ENCODE data around the gene SH2D4B.
"Not testable (repeated sequence)": the region's sequence is repeated elsewhere in the genome, so short reads cannot be mapped to it uniquely, and the experiment has no call there.

Gene SH2D4B

DNA sequence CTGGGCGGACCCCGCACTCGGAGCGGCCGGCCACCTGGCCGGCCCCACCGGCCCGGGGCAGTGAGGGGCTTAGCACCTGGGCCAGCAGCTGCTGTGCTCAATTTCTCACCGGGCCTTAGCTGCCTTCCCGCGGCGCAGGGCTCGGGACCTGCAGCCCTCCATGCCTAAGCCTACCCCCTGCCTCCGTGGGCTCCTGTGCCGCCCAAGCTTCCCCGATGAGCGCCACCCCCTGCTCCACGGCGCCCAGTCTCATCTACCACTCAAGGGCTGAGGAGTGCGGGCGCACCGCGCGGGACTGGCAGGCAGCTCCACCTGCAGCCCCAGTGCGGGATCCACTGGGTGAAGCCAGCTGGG, 5.6 kb downstream of the SH2D4B start:
- DNase-seq (ENCODE audit: low spot score), result not testable (repeated sequence)

DNA sequence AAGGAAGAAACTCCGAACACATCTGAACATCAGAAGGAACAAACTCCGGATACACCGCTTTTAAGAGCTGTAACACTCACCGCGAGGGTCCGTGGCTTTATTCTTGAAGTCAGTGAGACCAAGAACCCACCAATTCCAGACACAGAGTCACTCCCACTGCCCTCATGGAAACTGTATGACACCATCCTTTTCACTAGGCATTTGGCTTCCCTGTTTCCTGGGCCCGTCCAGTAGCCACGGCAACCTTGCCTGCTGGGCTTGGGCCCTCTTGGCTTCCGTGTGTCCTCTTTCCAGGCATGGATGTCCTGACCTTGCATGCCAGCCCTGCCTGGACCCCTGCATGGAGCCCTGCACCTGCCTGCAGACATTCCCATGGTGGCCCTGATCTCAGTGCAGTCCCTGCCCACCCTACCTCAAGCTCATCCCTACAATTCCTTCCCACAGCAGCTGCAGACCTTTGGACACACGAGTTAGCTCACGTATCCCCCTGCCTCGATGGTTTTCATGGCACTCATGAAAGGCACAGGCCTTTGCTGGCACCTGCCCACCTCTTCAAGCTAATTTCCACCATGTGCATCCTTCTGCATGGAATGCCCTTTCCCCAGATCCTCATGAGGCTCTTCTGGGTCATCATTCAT, 6.7 kb downstream of the SH2D4B start:
- no peak for DNase-seq (ENCODE audit: low spot score)

DNA sequence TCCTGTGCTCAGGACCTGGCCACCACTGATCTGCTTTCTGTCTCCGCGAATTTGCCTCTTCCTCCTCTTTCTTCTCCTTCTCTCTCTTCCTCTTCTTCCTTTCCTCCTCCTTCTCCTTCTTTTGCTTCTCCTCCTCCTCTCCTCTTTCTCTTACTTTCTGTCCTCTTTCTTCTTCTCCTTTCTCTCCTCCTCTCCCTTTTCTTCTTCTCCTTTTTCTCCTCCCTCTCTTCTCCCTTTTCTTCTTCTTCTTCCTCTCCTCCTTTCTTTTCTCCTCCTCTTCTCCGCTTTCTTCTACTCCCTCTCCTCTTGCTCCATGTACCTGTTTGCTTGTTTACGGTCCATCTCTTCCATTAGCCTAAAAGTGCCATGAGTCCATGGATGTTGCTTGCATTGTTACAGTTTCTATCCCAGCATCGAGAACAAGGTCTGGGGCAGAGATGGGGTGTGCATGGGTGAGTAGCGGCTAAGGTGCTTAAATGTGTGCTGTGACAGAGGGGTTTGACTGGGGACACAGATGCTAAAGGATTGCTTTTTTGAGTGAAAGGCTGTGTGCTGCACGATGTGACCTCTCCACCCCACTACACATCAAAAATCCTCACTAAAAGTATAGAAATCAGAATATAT, 7.7 kb downstream of the SH2D4B start:
- DNase-seq (ENCODE audit: low spot score), result no peak

DNA sequence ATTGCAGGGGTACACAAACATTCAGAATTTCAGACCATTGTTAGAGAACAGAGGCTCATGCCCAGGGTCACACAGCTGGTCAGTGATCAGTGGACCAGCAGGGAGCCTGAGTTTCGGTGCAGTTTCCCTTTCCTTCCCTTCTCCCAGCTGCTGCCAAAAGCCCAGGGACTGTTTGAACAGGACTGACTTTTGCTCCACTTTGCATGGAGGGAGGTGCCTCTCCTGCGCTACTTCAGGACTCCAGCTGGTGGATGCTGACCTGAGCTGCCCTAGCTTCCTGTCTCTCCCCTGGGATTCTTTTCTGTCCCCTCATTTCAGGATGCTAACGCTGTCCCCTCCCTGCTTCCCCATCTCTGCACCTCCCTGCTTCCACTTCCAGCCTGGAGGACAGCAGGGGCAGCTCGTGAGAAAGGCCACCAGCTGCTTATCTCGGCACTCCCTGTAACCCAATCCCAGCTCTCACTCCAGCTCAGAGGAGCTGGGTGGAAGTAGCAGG, 14.5 kb downstream of the SH2D4B start:
- no peak for DNase-seq (ENCODE audit: low spot score)

DNA sequence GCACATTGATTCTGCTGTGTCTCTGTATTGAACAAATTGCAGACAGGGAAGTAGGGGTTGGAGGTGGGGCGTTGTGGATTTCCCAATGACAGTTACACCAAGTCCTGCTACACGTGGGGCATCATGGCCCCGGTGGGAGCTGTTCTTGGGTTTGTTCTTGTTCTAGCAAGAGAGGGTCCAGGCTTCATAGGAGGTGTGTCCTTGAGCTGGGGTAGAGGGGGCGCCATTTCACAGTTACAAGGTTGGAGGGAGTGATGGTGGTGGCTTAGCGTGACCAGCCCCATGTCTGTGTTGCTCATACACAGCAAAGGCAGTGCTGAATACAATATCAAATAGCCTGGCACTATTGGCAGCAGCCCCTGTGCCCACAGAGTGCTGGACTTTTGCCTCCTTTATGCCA, 15.7 kb downstream of the SH2D4B start:
- DNase-seq (ENCODE audit: low spot score), result no peak

DNA sequence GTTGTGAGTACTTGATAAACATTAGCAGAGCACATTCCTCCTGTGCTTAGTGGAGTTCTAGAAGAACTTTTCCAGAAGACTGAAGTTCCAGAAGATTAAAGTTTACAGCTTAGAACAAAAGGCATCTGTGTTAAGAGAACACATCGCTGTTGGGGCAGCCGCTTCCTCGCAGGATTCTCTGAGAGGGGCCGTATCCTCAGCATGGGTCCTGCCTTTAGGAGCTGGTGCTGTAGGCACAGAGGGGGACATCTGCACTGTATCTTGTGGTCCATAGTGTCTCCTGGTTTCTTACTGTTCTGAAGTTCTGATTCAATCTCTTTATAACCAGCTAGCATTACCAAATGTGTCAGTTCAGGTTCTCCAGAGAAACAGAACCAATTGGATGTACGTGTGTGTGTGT, 16.3 kb downstream of the SH2D4B start:
- no peak for DNase-seq (ENCODE audit: low spot score)

DNA sequence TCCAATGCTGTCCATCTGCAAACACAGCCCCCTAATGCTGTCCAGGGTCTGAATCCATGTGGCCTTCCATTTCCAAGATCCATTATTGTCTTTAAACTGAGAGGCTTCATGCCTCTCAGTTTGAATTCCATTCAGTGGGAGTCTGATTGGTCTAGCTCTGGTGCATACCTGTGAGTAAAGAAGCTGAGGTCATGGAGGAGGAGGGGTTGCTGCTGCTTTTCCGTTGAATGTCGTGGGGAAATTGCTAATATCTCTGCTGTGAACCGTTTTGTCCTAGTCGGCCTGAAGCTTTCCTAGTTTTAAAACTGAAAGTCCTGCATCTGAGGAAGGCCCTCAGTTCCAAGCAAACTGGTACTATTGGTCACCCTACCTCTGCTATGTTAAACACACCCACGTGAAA, 17.7 kb downstream of the SH2D4B start:
- no peak for DNase-seq (ENCODE audit: low spot score)

DNA sequence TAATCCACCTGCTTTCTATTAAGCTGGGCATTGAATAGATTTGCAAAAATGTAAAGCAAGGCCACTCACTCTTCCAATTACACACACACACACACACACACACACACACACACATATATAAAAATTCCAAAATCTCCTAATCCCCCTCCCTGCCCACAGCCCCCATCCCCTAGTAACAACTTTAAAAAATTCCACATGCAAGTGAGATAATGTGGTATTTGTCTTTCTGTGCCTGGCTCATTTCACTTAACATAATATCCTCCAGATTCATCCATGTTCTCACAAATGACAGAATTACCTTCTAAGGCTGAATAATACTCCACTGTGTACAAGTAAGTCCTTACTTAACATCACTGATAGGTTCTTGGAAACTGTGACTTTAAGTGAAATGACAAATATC, 24.2 kb downstream of the SH2D4B start:
- no peak for DNase-seq (ENCODE audit: low spot score)

DNA sequence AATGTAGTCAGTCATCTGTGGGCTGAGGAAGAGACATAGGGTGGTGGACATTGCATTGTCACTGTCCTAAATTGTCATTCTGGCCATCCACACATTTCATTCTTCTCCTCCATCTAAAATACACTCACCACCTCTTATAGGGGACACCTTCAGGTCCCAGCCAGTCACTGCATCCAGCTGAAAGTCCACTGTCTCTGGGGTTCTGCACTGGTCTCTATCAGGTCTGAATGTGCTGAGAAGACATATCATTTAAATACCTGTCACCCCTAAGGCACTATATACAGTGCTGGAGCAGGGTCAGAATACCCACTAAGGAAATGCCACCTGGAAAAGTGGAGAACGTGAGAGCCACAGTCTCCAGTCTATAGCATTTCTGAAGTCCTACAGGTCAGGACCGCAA, 29.6 kb downstream of the SH2D4B start:
- DNase-seq (ENCODE audit: low spot score), result no peak

DNA sequence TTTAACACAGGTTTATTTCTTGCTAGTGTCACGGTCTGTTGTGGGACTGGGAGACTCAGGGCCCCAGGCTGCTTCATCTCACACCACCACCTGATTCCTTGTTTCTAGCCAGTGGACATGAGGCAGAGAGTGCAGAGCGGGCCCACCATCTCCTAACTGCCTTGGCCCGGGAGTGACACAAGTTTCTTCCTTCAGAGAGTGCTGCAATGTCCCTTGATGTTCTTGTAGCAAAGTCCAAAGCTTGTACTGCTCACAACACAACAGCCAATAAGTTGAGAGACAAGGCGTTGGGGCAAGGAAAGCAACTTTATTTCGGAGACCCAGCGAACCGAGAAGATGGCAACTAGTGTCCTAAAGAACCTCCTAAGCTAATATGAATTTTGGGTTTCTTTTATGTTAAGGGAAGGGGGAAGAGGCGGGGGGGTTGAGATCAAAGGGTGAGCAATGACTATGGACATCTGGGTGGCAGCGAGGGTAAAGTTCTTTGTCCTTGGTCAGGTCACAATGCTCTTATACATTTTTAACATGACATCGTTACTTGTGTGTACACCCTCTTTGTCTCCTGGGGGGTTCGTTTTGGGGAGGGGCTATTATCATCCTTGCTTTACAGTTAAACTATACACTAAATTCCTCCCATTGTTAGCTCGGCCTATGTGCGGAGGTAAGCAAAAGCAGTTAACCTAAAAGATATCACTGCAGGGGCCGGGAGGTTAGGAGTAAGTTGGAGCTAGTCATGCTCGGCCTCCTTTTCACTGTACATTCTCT, 31.6 kb downstream of the SH2D4B start:
- DNase-seq (ENCODE audit: low spot score), result no peak

DNA sequence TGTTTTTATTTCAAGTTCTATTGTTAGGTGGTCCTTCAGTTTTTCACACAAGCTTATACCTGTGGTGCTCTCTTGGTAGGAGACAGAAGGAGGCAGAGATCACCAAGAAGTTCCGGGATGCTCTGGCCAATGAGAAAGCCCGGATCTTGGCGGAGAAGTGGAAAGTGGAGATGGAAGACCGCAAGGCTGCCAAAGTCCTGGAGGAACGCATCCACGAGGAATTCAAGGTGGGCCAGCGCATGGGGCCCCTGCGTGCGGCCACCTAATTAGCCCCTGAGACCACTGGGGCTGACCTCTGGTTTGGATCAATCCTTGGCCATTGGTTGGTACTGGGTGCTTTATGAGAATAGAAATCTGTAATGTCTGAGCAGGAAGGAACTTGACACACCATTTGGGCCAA, 33.6 kb downstream of the SH2D4B start:
- no peak for DNase-seq (ENCODE audit: low spot score)

DNA sequence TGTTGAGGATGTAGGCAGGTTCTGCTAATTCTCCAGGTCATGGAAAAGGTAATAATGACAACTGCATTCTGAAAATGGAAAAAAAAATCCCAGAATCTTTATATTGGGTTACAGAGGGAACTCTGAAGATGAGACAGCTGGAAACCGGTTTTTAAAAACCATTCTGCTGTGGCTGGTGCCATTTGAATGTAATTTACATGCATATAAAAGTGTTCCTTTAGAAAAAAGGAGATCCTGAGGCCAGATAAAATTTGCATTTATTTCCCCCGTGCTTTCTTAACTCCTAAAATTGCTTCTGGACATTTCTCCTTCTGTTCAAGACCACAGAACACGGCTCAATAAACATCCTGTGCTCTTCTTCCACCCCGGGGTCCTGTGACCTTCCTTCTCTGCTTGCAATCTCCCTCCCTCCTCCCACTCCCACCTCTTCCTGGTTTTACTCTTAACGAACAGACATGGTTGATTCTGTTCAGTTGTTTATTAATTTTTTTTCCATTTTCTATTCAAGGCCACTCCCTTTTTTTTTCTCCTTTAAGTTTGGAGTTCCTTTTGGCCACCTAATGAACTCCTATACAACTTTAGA, 41.6 kb downstream of the SH2D4B start:
- no peak for DNase-seq (ENCODE audit: low spot score)

DNA sequence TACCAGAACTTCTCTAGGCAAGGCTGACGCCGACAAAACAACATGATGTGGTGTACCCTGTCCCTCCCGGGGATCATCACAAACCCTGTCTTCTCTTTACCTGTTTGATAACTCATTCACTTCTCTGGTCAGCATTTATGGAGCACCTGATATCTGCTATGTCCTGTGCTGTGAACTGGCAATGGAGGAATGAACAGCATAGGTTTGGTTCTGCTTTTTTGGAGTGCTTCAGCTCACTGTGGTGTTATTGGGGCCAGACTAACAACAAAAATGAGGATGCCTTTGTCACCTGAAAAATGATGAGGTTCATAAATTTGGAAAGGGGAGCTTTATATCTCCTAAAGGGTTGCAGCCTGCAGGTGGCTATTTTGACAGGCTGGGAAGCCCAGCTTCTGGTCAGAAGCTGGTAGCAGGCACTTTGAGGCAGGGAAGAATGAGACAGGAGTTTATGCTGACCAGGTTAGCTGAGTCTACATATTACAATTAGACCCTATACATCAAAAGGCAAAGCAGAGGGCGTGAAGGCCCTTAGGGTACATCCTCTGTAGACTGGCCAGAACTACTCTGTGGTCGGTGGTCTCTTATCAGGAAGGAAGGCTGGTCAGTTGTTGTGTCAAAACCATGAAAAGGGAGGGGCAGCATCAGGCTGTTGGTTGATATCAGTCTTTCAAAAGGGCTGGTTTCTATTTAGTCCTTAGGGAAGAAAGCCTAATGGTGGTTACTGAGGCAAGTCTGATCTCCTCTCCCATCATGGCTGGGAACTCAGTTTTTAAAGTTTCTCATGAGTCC, 42.3 kb downstream of the SH2D4B start:
- no peak for DNase-seq (ENCODE audit: low spot score)

DNA sequence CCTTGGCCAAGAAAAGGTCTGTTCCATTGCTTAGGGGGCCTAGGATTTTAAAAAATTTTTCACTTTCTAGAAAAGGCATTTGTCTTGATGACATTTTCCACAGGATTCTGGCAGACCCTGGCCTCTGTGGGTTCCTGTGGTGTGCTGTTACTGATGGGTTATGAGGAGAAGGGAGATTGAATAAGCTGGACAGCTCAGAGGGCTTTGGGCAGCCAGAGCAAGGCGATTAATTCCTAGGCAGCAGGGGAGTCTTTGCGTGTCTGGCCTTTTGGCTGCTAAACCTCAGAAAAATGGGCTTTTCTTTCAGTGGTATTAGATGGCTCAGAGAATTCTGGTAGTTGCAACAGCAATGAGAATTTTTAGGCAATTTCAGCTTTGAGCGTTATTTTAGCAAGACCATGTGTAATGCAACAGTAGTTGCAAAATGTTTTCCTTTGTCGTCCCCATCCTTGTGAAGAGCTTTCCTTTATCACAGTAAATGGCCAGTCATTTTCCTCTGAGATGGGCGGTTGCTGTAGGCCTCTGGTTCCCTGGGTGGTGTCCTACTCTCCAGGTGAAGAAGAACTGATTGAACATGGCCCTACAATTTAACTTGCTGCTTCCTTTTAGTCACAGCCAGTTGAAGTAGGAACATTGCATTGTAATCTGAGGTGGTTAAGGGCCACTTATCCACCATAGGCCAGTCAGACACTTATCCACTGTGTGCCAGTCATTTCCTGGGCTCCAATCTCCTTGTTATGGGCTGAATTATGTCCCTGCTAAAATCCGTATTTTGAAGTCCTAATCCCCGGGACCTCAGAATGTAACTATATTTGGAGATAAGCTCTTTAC, 43.2 kb downstream of the SH2D4B start:
- DNase-seq (ENCODE audit: low spot score), result no peak

DNA sequence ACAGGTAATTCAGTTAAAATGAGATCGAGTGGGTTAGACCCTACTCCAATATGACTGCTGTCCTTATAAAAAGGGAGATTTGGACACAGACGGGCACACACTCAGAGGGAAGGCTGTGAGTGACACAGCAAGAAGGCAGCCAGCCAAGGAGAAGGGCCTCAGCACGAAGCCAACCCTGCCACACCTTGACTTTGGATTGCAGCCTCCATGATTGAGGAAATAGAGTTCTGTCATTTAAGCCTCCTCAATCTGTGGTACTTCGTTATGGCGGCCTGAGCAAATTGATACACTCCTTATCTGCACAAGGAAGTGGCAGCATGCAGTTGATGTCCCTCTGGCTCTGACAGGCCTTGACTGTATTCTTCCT, 43.8 kb downstream of the SH2D4B start:
- no peak for DNase-seq (ENCODE audit: low spot score)

DNA sequence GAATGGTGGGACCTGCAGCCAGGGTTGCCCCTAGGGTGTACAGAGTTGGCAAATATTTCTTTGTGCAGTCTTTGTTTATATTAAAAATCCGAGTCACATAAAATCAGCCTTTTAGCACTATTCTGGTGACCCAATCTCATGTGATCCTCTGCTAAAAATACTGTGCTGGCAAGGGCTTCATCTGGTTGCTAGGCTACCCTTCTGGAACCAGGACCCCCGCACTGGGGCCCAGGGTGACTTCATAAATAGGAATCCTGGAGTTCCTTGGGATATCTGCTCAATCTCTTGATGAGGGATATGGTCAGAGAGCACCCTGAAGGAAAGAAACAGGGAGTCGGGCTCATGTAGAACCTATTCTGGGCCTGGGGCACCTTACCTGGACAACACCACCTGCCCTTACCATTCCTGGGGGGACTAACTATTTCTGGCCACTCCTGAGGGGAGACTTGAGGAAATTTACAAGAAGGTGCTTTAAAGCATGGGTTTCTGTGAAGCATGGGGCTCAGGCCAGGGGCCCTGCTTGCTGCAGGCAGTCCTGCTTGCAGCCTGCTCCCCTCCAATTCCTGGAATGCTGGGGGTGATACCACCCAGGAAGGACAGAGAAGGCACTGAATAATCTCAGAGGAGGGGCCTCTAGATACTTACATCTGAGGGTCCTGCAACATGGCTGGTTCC, 44.7 kb downstream of the SH2D4B start:
- DNase-seq (ENCODE audit: low spot score), result no peak

DNA sequence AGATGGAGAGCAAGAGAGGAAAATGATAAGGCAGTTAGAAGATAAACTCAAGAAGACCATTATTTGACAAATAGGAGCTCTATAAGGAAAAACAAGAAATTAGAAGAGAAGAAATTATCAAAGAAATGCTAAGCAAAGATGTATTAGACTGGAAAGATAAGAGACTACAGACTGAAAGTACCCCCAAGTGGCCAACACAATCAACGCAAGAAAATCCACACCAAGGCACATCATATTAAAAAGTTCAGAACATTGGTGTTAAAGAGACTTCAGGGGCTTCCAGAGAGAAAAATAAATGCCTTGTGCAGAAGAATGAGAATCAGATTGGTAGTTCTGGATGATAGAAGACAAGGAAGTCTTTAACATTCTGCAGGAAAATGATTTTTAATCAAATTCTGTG, 46.0 kb downstream of the SH2D4B start:
- DNase-seq (ENCODE audit: low spot score), result no peak

DNA sequence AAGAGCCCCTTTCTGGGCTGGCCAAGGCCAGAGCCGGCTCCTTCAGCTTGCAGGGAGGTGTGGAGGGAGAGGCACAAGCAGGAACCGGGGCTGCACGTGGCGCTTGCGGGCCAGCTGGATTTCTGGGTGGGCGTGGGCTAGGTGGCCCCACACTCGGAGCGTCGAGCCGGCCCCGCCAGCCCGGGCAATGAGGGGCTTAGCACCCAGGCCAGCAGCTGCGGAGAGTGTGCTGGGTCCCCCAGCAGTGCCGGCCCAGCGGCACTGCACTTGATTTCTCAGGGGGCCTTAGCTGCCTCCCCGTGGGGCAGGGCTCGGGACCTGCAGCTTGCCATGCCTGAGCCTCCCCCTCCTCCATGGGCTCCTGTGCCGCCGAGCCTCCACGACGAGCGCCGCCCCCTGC, 48.1 kb downstream of the SH2D4B start:
- DNase-seq (ENCODE audit: low spot score), result no peak

DNA sequence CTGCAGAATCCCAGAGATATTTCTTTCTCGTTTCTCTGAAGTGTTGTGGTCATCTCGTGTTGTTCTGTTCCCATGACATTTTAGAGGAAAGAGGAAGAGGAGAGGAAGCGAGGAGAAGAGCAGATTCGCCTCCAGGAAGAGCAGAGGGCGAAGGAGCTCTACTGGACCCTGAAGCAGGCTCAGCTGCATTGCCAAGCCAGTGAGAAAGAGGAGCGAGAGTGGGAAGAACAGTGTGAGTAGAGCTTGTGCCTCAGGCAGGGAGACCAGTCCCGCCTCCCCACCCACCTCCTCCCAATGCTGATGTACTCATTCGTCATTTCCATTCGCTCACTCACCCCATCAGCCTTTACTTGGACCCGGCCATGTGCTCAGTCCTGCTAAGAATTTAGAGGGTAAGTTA, 50.8 kb downstream of the SH2D4B start:
- no peak for DNase-seq (ENCODE audit: low spot score)

DNA sequence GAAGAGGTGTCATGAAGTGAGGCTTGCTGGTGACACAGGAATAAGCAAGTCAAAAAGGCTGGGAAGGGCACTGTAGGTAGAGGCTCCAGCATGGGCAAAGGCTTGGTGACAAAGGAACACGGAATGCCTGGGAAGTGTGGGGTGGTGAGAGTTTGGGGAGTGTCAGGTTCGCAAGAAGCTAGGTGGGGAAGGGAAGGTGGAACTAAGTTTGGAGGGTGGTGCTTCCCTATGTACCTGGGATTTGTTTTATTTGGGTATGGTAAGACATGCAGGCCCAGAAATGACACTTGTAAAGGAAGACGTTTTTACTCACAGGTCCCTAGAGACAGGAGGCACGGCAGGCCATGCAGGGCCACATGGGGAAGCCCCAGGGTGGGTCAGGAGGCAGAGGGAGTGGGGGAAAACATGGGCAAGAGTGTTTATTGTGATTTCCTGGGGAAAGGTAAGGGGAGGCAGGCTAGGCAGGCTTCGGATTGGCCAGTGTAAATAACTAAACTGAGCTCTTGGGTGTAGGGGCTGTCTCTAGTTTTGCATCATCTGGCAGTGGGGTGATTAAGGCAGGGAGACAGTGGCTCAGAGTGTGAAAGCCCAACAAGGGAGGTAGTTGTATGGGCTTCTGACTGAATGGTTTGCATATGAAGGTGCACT, 52.1 kb downstream of the SH2D4B start:
- DNase-seq (ENCODE audit: low spot score), result no peak
